AG09309 (cell line): Measurements from ENCODE around the gene TMEM205.
"Not testable (repeated sequence)": the region's sequence is repeated elsewhere in the genome, so short reads cannot be mapped to it uniquely, and the experiment has no call there.

Source experiments
- DNase-seq: peaks from one replicate; pipeline ENCODE4 v3.0.0-alpha.2; 2010; ENCODE audit warnings: low read depth
- H3K4me3 ChIP-seq: 2 replicates; pipeline ENCODE4 v1.5.1; 2011; ENCODE audit warnings: mild to moderate bottlenecking, low read depth, low read length, moderate library complexity; ENCODE audit not compliant: control insufficient read depth
- CTCF ChIP-seq: IDR thresholded peaks from 2 replicates; pipeline ENCODE4 v1.5.1; 2011; ENCODE audit warnings: mild to moderate bottlenecking, low read depth, low read length, inconsistent platforms; ENCODE audit not compliant: insufficient read depth, control insufficient read depth; ENCODE audit errors: missing control alignments

TMEM205 gene

GRCh38 chr19:11382898-11383705 is 37.0 kb upstream of the TMEM205 start:
- H3K4me3 ChIP-seq: no peak overlapping the region
- TF ChIP-seq CTCF: peak; percentile 70
- DNase-seq: no peak

GRCh38 chr19:11380653-11381537 is 34.8 kb upstream of the TMEM205 start:
- peak; percentile 72 for DNase-seq
- peak; percentile 78 for TF ChIP-seq CTCF
- peak overlapping the region; percentile 70 for H3K4me3 ChIP-seq

- no peak for DNase-seq
- no peak overlapping the region for H3K4me3 ChIP-seq
- no peak for TF ChIP-seq CTCF
These were observed 33.8 kb upstream of the TMEM205 start for GRCh38 chr19:11379857-11380350.

DNA sequence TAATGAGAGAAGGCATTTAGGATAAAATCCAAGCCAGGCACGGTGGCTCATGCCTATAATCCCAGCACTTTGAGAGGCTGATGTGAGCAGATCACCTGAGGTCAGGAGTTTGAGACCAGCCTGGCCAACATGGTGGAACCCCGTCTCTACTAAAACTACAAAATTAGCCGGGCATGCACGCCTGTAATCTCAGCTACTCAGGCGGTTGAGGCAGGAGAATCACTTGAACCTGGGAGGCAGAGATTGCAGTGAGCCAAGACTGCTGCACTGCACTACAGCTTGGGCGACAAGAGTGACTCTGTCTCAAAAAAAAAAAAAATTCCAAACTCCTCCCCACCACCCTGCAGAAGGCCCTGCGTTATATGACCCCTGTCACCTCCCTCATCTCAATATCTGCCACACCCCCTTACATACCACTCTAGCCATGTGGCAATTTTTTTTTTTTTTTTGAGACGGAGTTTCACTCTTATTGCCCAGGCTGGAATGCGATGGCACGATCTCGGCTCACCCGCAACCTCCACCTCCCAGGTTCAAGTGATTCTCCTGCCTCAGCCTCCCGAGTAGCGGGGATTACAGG is 33.3 kb upstream of the TMEM205 start:
- H3K4me3 ChIP-seq: not testable (repeated sequence)

DNA sequence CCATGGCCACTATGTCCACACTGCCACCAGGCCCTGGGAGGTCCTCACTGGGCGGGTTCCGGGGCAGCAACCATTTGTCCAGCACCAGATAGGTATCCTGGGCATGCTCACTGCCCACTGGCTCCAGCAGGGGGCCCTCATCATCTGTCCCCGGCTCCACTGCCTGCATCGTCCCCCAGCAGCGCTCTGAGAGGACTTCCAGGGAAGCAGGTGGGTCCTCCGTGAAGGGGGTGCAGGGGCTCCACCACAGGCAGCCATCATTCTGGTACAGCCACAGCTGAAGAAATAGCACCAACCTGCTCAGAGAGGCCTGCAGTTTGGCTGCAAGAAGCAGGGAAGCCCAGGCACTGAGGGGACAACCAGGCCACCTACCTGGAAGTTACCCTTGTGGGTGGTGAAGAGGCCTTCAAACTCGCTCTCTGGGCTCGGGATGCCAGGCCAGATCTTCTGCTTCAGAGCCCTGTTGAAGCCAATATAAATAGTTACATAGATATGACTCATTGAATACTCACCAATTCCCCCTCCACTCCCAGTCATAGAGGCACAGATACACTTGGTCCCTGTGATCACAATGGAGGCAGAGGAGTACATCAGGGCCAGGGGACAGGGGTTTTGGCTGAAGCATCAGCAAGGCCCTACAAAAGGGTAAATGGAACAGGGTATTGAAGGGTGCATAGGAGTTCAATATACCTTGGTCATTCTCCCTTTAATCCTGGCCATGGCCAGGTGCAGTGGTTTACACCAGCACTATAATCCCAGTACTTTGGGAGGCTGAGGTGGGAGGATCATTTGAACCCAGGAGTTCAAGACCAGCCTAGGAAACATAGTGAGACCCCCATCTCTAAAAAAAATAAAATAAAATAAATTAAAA is 32.5 kb upstream of the TMEM205 start:
- no peak for DNase-seq
- H3K4me3 ChIP-seq: no peak overlapping the region

More for the DNA sequence above, 33.3 kb upstream of the TMEM205 start:
- DNase-seq: not testable (repeated sequence)

GRCh38 chr19:11377756-11378155 is 31.7 kb upstream of the TMEM205 start:
- H3K4me3 ChIP-seq: no peak overlapping the region
- no peak for TF ChIP-seq CTCF
- DNase-seq: no peak

More for the DNA sequence above, 32.5 kb upstream of the TMEM205 start:
- TF ChIP-seq CTCF: peak; percentile 46
